HCT116 (cell line): ENCODE data around the gene EP400.

Source experiments
- CTCF ChIP-seq, 3 experiments: fragments of 200-600 bp in 1 of 3; sonication (generic) in 1 of 3; IDR thresholded peaks in 2 of 3; conservative IDR thresholded peaks in 1 of 3; 2 replicates each; pipeline ENCODE4 v1.5.1; 2012 to 2017; ENCODE audit warnings: low read depth in 2 of 3, low read length in 2 of 3, antibody characterized with exemption in 1 of 3, borderline replicate concordance in 1 of 3, control low read depth in 1 of 3, mild to moderate bottlenecking in 1 of 3, mixed read lengths in 1 of 3, mixed run types in 1 of 3, moderate library complexity in 1 of 3; ENCODE audit not compliant: insufficient read depth in 1 of 3
- FOSL1 ChIP-seq: IDR thresholded peaks from 2 replicates; pipeline ENCODE4 v1.6.1; 2012; ENCODE audit warnings: low read depth
- POLR2A ChIP-seq: IDR thresholded peaks from 2 replicates; pipeline ENCODE4 v1.7.0; 2011; ENCODE audit warnings: borderline replicate concordance; ENCODE audit not compliant: insufficient read depth, insufficient read length; ENCODE audit errors: extremely low read depth

- TF ChIP-seq CTCF (IDR thresholded peaks at IDR 0.05 in 2 of 3, conservative IDR thresholded peaks at IDR 0.05 in 1 of 3; ENCODE audit: borderline replicate concordance in 1 of 3, insufficient read depth in 1 of 3, low read depth in 2 of 3, low read length in 2 of 3) (no peak), FOSL1 (no peak), POLR2A (no peak)
Measured at GRCh38 chr12:132078190-132078589, 128.4 kb downstream of the EP400 start.
